OCI-LY1 (cell line): Measurements from ENCODE around the gene EML1.

Experiments
- EZH2 ChIP-seq: fragments of 200-600 bp; sonication (generic), shearing (Covaris generic); IDR thresholded peaks from 2 replicates; pipeline ENCODE4 v1.8.0; 2017; ENCODE audit warnings: borderline replicate concordance, mixed run types, mild to moderate bottlenecking, antibody characterized with exemption, low read length, moderate library complexity, mixed read lengths
- TF ChIP-seq, protein P1 (sequence below): fragments of 200-600 bp; sonication (generic), shearing (Covaris generic); IDR thresholded peaks from 2 replicates; pipeline ENCODE4 v1.5.1; 2017; ENCODE audit warnings: mild to moderate bottlenecking, antibody characterized with exemption, low read length, moderate library complexity, mixed read lengths

GRCh38 chr14:99773521-99774497 is 19.4 kb upstream of the EML1 start:
- TF ChIP-seq, protein P1, sequence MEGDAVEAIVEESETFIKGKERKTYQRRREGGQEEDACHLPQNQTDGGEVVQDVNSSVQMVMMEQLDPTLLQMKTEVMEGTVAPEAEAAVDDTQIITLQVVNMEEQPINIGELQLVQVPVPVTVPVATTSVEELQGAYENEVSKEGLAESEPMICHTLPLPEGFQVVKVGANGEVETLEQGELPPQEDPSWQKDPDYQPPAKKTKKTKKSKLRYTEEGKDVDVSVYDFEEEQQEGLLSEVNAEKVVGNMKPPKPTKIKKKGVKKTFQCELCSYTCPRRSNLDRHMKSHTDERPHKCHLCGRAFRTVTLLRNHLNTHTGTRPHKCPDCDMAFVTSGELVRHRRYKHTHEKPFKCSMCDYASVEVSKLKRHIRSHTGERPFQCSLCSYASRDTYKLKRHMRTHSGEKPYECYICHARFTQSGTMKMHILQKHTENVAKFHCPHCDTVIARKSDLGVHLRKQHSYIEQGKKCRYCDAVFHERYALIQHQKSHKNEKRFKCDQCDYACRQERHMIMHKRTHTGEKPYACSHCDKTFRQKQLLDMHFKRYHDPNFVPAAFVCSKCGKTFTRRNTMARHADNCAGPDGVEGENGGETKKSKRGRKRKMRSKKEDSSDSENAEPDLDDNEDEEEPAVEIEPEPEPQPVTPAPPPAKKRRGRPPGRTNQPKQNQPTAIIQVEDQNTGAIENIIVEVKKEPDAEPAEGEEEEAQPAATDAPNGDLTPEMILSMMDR, result no peak
- TF ChIP-seq EZH2, result no peak
